HepG2 (cell line): Measurements from ENCODE around the gene SLC6A12. TPM values are rescaled to one million over a fixed set of nuclear protein-coding genes. Genes with fewer than 3 reads are reported as not detected.

Experiments
- ARID2 ChIP-seq: sonication (generic); formaldehyde crosslinking; IDR thresholded peaks from 2 replicates; pipeline ENCODE4 v1.8.1; 2022; ENCODE audit warnings: mild to moderate bottlenecking, missing genetic modification reagents, borderline replicate concordance
- DNMT1 ChIP-seq: sonication (generic); formaldehyde crosslinking; IDR thresholded peaks from 2 replicates; pipeline ENCODE4 v1.5.1; 2020; ENCODE audit warnings: mild to moderate bottlenecking, missing genetic modification reagents
- ELF4 ChIP-seq: sonication (generic); formaldehyde crosslinking; IDR thresholded peaks from 2 replicates; pipeline ENCODE4 v1.5.0; 2020; ENCODE audit warnings: missing genetic modification reagents, mild to moderate bottlenecking, moderate library complexity, borderline replicate concordance
- GABPB1 ChIP-seq: IDR thresholded peaks from 2 replicates; pipeline ENCODE4 v1.6.1; 2016; ENCODE audit warnings: mild to moderate bottlenecking, missing genetic modification reagents, moderate library complexity, missing compliant biosample characterization
- JUND ChIP-seq: sonication (generic); formaldehyde crosslinking; IDR thresholded peaks from 2 replicates; pipeline ENCODE4 v1.8.0; 2022; ENCODE audit warnings: mild to moderate bottlenecking, missing genetic modification reagents
- NR2F6 ChIP-seq, 2 experiments: IDR thresholded peaks; 2 replicates each; pipeline ENCODE4 v1.6.1; 2016; ENCODE audit warnings: antibody characterized with exemption in 1 of 2, mild to moderate bottlenecking in 1 of 2
- PCBP1 ChIP-seq: fragments of 200-400 bp; formaldehyde crosslinking; IDR thresholded peaks from 2 replicates; pipeline ENCODE4 v1.6.1; 2017; ENCODE audit warnings: mild to moderate bottlenecking, low read depth, low read length, borderline replicate concordance
- PLSCR1 ChIP-seq: sonication (generic); formaldehyde crosslinking; IDR thresholded peaks from 2 replicates; pipeline ENCODE4 v1.5.0; 2020; ENCODE audit warnings: missing genetic modification reagents, mild to moderate bottlenecking, borderline replicate concordance
- POLR2AphosphoS2 ChIP-seq: IDR thresholded peaks from 2 replicates; pipeline ENCODE4 v1.6.1; 2011; ENCODE audit warnings: low read depth, low read length, improper control_type of control experiment
- THRA ChIP-seq: sonication (generic); formaldehyde crosslinking; IDR thresholded peaks from 2 replicates; pipeline ENCODE4 v1.4.0; 2020; ENCODE audit warnings: missing genetic modification reagents, borderline replicate concordance
- ZMAT3 ChIP-seq: sonication (generic); formaldehyde crosslinking; conservative IDR thresholded peaks from 2 replicates; pipeline ENCODE4 v1.7.0; 2021; ENCODE audit warnings: missing genetic modification reagents
- ZNF143 ChIP-seq: sonication (generic); formaldehyde crosslinking; IDR thresholded peaks from 2 replicates; pipeline ENCODE4 v1.4.0; 2020; ENCODE audit warnings: missing genetic modification reagents
- ZNF160 ChIP-seq: sonication (generic); formaldehyde crosslinking; IDR thresholded peaks from 2 replicates; pipeline ENCODE4 v1.8.0; 2022; ENCODE audit warnings: mild to moderate bottlenecking, inconsistent platforms, missing genetic modification reagents
- ZNF280D ChIP-seq: sonication (generic); formaldehyde crosslinking; IDR thresholded peaks from 2 replicates; pipeline ENCODE4 v1.5.1; 2020; ENCODE audit warnings: mild to moderate bottlenecking, missing genetic modification reagents
- polyA plus RNA-seq, 8 experiments: library from polyadenylated mRNA; depleted of rRNA in 3 of 8; stranded (reverse) in 7 of 8; unstranded in 1 of 8; fragments of >200 nt; fragmentation: Illumina TruSeq in 4 of 8; extraction: Trizol in 4 of 8; gene quantifications; 2 replicates each; pipeline versions ENCODE4 v1.2.1 to v1.2.3, GENCODE V29; 2011 to 2016; ENCODE audit warnings: low read depth in 4 of 8, missing spikeins in 1 of 8, mixed read lengths in 1 of 8; ENCODE audit not compliant: insufficient read depth in 1 of 8
- total RNA-seq, 5 experiments: library from RNA; depleted of rRNA; stranded (reverse); fragments of >200 nt; fragmentation: Illumina TruSeq; extraction: Trizol; gene quantifications; 2 replicates each; pipeline ENCODE4 v1.2.3, GENCODE V29; 2016; ENCODE audit warnings: low read depth in 1 of 5
- TF ChIP-seq, protein P1 (sequence below): IDR thresholded peaks from 2 replicates; pipeline ENCODE4 v1.4.0; 2020; ENCODE audit warnings: mild to moderate bottlenecking, missing genetic modification reagents
- TF ChIP-seq, protein P2 (sequence below): sonication (generic); formaldehyde crosslinking; IDR thresholded peaks from 2 replicates; pipeline ENCODE4 v1.4.0; 2020; ENCODE audit warnings: mild to moderate bottlenecking, low read depth, missing genetic modification reagents

The SLC6A12 gene
- total and polyA plus RNA-seq, 2 of the 13 experiments (the other 11 are each of a cell fraction or from before 2014, with no cell fraction given) = 3.7 to 18.8 TPM

DNA sequence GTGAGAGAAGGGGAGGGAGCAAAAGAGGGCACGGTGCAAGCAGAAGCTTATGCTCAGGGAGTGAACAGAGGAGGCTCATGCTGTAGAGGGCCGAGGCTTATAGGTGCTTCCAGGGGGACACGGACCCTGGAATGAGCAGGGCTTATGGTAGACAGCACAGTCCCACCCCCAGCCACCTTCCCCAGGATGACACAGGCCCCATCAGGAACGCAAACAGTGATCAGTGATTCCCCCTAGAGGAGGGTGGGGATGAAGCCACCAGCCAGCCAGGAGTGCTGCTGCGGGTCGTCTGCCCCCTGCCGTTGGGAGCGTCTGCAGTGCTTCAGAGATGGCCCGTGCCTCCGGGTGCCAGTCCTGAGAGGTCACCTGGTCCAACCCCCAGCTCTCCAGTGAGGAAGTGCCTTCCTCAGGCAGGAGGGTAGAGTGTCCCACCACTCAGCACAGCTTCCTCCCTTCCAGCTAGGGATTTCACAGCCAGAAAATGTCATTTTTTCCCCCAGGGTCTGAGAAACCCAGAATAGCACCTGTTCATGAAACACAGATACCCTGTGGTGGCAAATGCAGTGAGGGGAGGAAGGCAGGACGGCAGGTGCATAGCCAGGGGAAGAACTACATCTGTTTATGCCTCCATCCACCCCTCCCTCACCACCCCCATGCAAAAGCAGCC, 60.7 kb downstream of the SLC6A12 start (continued):
- no peak for TF ChIP-seq ZNF280D
- TF ChIP-seq, protein P1, sequence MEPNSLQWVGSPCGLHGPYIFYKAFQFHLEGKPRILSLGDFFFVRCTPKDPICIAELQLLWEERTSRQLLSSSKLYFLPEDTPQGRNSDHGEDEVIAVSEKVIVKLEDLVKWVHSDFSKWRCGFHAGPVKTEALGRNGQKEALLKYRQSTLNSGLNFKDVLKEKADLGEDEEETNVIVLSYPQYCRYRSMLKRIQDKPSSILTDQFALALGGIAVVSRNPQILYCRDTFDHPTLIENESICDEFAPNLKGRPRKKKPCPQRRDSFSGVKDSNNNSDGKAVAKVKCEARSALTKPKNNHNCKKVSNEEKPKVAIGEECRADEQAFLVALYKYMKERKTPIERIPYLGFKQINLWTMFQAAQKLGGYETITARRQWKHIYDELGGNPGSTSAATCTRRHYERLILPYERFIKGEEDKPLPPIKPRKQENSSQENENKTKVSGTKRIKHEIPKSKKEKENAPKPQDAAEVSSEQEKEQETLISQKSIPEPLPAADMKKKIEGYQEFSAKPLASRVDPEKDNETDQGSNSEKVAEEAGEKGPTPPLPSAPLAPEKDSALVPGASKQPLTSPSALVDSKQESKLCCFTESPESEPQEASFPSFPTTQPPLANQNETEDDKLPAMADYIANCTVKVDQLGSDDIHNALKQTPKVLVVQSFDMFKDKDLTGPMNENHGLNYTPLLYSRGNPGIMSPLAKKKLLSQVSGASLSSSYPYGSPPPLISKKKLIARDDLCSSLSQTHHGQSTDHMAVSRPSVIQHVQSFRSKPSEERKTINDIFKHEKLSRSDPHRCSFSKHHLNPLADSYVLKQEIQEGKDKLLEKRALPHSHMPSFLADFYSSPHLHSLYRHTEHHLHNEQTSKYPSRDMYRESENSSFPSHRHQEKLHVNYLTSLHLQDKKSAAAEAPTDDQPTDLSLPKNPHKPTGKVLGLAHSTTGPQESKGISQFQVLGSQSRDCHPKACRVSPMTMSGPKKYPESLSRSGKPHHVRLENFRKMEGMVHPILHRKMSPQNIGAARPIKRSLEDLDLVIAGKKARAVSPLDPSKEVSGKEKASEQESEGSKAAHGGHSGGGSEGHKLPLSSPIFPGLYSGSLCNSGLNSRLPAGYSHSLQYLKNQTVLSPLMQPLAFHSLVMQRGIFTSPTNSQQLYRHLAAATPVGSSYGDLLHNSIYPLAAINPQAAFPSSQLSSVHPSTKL (CRISPR knock-in tag) = 0 out of 2 replicates have a peak, but pooled peaks have one; percentile 20
- no peak for TF ChIP-seq PLSCR1 (CRISPR knock-in tag)
- TF ChIP-seq JUND (CRISPR knock-in tag) = no peak
- no peak for TF ChIP-seq POLR2AphosphoS2
- no peak for TF ChIP-seq PCBP1
- TF ChIP-seq GABPB1 = peak; percentile 47; the same call in 1 of the 2 replicates
- 0 out of 2 replicates have a peak, but pooled peaks have one; percentile 20 for TF ChIP-seq THRA (CRISPR knock-in tag)
- TF ChIP-seq, protein P2, sequence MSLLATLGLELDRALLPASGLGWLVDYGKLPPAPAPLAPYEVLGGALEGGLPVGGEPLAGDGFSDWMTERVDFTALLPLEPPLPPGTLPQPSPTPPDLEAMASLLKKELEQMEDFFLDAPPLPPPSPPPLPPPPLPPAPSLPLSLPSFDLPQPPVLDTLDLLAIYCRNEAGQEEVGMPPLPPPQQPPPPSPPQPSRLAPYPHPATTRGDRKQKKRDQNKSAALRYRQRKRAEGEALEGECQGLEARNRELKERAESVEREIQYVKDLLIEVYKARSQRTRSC (CRISPR knock-in tag) = no peak
- no peak for TF ChIP-seq ZNF160 (CRISPR knock-in tag)
- no peak for TF ChIP-seq ELF4 (CRISPR knock-in tag)
- no peak for TF ChIP-seq NR2F6 (IDR thresholded peaks at IDR 0.05)
- peak; percentile 61; the same call in 1 of the 2 replicates for TF ChIP-seq NR2F6 (CRISPR knock-in tag; IDR thresholded peaks at IDR 0.05)
- TF ChIP-seq ARID2 (CRISPR knock-in tag) = no peak
- TF ChIP-seq ZNF143 (CRISPR knock-in tag) = no peak
- no peak for TF ChIP-seq ZMAT3
- TF ChIP-seq DNMT1 = no peak
